ENCODE results near the gene ERC2. TPM values are rescaled to one million over a fixed set of nuclear protein-coding genes. Genes with fewer than 3 reads are reported as not detected.

ERC2 gene
- total and polyA plus RNA-seq, 2 of the 8 experiments (the other 6 are each of a cell fraction or from before 2014, with no cell fraction given), result 16.4 to 22.8 TPM

DNA sequence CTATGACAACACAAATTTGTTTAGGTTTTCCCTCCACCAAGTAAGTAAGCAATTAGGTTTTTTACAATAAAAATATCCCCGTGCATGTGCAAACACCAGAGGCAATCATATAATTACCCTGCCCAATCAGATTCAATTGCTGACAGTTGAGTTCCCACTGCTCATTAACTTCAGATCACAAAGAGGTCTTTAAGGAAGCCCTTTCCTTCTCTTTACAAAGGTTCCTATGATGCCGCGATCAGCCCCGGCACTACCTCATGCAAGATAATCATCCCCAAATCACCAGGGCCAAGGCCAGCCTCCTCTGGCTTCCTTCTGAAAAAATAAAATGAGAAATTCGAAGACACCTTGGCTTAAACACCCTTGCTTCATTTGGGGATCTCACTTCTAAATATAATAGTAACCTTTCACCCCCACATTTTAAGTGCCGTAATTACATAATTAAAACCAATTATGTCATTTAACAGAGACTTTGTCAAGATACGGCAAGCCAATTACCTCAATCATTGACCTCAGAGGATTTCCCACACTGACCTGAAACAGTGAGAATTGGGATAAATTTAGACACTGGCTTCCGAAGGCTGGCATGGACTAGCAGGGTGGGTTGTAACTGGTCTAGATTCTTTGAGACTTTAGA lies 859.8 kb downstream of the ERC2 start (continued):
- TF ChIP-seq POU5F1 (IDR thresholded peaks at IDR 0.05; ENCODE audit: low read depth, low read length) (no peak), EGR1 (IDR thresholded peaks at IDR 0.05; ENCODE audit: borderline replicate concordance, low read depth, low read length) (no peak), TEAD4 (IDR thresholded peaks at IDR 0.05; ENCODE audit: low read depth, low read length) (no peak)

All from H1 (cell line).